HCEC 1CT (cell line): Measurements from ENCODE around the gene RNF138.
"Not testable (repeated sequence)": the region's sequence is repeated elsewhere in the genome, so short reads cannot be mapped to it uniquely, and the experiment has no call there.

Experiments
- DNase-seq: peaks from one replicate; pipeline ENCODE4 v3.0.0-alpha.2; 2017

Gene RNF138

DNA sequence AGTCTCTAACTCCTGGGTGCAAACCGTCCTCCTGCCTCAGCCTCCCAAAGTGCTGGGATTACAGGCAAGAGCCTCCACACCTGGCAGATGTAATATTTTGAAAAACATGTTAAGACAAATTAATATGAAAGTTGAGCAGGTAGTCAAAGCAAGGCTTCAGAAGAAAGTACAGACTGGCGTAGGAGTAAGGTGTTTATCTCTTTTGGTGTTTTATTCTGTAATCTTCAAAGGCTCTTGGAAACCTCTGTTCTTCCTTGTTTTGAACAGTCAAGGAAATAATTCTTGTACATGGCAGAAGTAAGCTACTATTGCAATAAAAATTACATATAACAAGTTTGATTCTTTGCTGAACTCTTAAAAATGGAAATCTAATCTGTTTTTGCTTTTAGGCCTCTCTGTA is 5.3 kb downstream of the RNF138 start:
- no peak for DNase-seq

DNA sequence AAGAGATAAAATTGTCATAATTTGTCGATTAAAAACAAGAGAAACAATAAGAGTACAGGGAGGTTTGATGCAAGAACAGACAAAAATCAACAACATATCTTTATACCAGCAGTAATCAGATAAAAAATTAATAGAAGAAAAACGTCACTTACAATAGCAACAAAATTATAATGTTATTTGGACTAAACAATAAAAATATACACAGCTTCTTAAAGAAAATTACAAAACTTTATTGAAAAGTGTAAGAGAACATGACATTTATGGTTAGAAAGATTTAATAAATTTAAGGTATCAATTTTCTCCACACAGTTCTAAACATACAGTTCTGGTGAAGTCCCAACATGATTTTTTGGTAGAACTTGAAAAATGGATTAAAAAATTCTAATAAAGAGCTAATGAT is 12.8 kb downstream of the RNF138 start:
- DNase-seq, result no peak

DNA sequence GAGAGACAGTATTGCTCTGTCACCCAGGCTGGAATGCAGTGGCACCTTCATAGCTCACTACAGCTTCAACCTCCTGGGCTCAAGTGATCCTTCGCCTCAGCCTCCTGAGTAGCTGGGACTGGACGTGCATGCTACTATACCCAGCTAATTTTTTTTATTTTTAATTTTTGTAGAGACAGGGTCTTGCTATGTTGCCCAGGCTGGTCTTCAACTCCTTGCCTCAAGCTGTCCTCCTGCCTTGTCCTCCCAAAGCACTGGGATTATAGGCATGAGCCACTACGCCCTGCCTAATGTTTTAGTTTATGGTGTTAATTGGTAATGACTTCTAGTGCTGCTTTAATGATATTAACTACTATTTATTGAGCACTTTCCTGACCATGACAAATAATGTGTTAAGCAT is 18.3 kb downstream of the RNF138 start:
- DNase-seq, result no peak

DNA sequence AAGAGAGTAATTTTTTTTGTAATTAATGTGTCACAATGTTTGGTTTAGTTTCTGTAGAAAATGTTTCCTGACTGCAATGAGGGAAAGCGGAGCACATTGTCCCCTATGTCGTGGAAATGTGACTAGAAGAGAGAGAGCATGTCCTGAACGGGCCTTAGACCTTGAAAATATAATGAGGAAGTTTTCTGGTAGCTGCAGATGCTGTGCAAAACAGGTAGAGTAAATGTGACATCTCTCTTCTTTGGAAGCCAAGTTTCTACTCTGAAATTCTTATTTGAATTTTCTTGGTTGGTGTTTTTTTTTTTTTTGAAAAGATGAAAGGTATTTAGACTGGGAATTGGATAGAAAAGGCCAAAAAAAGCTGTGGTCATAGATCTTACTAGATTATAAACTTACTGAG is 20.0 kb downstream of the RNF138 start:
- no peak for DNase-seq

DNA sequence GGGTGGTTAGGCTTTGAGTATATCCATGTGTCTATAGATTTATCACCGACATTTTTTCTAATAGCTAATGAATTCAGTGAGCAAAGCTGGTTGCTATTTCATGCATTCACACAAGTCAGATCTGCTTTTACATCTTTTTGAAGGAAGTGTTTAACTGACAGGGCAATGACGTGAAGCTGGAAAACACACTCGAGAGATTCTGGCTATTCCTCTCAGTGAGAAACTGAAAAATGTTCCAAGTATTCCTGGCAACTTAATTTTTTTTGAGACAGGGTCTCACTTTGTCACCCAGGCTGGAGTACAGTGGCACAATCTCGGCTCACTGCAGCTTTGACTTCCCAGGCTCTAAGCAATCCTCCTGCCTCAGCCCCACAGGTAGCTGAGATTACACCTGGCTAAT is 21.2 kb downstream of the RNF138 start:
- no peak for DNase-seq

DNA sequence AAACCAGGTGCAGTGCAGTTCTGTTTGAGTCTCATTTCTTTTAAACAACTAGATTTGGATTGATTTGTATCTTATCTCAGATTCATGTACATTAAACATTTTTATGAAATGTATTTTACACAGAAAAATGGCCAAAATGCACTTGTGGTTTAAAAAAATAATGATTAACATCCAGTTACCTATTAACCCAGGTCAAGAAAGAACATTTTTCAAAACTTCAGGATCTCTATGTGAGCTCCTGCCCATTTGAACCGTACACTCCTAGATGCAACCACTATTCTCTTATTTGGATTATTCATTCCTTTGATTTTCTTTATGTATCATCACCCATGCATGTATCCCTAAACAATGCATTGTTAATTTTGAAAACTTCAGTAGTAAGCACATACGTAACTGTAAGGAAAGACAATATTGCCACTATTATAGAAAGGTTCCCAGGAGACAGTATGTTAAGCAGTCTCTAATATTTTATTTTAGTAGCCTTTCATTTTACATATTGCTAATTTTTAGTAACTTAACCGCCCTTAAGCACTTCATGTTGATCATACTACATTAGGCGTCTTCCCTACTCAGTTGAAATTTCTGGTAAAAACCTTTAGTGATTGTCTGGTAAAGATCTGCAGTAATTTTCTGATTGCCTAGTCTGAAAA is 22.7 kb downstream of the RNF138 start:
- no peak for DNase-seq

DNA sequence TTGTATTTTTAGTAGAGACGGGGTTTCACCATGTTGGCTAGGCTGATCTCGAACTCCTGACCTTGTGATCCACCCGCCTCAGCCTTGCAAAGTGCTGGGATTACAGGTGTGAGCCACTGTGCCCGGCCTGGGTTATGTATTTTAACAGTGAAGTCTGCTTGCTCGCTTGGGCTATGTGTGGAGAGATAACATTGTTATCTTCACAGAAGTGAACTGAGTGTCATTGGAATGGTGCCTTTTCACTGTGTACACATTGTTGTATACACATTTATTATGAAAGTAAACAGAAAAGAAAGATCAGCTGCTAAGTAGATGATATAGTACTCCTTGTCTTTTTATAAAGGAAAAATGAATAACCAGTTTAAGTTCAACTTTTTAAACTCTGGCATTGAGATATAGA is 30.4 kb downstream of the RNF138 start:
- no peak for DNase-seq

DNA sequence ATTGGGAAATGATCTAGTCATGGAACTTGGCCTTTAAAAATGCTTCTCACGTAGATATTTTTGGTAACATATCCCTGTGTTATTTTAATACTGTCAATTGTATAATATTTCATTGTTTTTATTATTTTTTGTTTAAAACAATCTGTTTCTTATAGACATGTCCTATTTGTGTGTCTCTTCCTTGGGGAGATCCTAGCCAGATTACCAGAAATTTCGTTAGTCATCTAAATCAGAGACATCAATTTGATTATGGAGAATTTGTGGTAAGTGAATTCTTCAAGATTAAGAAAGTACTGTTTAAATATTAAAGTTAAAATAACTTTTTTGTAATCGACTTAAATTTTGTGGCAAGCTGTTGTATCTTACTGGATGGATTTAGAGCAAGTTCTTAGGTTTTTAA is 34.9 kb downstream of the RNF138 start:
- DNase-seq, result no peak

DNA sequence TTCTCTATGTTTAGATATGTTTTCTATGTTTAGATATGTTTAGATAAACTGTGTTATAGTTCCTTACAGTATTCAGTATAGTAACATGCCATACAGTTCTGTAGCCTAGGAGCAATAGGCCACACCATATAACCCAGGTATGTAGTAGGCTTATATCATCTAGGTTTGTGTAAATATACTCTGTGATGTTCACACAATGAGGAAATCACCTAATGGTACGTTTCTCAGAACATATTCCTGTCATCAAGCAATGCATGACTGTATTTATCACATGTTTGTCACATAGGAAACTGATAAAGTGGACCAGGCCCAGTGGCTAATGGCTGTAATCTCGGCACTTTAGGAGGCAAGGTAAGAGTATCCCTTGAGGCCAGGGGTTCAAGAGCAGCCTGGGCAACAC is 44.0 kb downstream of the RNF138 start:
- no peak for DNase-seq

DNA sequence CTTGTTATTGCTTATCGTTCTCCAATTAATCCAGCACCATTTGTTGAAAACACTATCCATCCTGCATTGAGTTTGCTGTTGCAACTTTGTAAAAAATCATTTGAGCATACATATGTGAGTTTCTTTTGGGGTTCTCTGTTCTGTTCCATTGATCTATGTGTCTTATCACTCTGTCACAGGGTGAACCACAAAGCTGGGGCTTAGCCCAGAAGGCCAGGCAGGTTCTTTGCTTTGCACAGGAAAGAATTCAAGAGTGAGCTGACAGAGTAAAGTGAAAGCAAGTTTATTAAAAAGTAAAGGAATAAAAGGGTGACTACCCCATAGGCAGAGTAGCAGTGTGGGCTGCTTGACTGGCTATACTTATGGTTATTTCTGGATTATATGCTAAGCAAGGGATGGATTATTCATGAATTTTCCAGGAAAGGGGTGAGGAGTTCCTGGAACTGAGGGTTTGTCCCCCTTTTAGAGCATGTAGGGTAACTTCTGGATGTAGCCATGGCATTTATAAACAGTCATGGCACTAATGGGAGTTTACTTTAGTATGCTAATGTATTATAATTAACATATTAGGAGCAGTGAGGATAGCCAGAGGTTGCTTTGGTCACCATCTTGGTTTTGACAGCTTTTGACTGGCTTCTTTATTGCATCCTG is 46.8 kb downstream of the RNF138 start:
- DNase-seq, result no peak

DNA sequence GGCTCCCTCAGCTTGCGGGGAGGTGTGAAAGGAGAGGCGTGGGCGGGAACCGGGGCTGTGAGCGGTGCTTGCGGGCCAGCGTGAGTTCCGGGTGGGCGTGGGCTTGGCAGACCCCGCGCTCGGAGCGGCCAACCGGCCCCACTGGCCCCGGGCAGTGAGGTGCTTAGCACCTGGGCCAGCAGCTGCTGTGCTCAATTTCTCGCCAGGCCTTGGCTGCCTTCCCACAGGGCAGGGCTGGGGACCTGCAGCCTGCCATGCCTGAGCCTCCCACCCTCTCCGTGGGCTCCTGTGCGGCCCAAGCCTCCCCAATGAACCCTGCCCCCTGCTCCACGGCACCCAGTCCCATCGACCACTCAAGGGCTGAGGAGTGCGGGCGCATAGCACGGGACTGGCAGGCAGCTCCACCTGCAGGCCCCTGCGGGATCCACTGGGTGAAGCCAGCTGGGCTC is 48.2 kb downstream of the RNF138 start:
- no peak for DNase-seq

DNA sequence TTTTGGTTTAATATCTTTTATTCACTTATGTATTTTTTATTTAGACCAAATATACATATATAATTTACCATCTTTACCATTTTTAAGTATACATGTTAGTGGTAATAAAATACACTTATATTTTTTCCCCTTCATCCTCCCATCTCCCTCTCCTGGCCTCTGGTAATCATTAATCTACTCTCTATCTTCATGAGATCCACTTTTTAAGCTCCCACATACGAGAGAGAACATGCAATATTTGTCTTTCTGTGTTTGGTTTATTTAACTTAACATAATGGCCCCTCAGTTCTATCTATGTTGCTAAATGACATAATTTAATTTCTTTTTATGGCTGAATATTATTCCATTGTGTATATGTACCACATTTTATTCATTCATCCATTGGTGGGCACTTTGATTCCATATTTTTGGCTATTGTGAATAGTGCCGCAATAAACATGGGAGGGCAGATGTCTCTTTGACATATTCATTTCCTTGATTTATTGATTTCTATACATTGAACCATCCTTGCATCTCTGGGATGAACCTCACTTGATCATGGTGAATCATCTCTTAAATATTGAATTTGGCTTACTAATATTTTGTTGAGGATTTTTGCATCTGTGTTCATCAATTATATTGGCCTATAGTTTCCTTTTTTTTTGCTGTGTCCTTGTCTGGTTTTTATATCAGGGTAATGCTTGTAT is 56.7 kb downstream of the RNF138 start:
- DNase-seq, result no peak

DNA sequence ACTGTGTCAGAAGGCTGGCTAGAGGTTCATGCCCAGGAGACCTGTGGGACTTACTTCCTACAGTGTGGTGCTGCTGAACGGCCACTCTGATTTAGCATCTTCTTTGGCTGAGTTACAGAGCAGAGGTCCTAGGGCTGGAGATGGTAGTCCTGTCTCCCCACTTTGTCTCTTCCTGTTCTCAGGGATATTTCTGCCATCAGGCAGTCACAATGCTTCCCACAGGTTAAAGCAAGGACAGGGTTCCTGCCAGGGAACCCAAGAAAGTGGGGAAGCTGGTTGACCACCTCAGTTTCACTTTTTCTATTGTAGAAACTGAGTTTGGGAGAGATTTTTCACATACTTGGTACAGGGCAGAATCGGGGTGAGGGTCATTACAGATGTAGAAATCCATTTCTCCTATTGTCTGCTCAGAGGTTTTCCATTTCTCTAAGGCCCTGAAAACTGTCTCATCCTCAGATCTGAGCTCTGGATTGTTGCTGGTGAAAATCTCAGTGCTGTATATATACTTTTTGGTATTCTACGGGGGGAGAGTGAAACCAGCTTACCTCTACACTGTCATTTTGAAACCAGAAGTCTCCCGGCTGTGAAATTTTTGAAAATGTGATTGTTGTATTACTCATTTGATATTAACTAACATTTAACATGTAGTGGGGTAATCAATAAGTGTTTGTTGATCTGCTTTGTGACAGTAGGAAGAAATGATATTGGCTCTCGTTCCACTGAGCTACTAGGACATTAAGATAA is 61.2 kb downstream of the RNF138 start:
- DNase-seq, result no peak

DNA sequence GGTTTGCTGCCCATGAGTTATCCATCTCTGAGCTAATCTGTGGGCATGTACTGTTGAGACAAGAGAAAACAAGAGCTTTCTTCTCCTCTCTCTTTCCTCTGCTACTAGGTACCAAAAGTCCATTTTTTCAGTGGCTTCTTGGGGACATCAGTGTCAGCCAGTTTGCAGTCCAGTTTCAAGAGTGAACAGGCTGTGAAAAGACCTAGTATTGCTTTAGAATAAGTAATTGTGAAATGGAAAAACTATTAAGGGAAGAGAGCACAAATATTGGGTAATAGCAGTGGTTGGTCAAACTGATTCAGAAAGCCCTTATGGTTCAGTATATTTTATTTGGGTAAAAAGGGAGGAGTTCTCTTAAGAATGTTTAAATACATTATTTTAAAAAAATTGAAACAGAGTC is 65.2 kb downstream of the RNF138 start:
- no peak for DNase-seq

DNA sequence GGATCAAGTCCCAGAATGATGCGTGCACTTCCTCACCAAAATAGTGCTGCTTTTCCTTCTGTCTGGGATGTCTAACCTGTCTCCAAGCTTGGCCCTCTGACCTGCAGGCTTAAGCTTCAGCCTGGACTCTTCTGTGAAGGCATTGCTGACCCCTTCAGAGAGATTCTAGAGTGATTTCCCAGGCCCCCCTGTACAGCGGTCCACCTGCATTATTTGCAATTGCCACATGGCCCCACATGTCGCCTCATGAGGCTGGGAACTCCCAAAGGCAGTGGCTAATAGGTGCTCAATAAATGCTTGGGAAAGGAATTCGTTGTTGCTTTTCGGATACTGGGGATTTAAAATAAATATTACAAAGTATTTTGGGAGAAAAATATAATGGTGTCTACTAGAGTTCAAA is 65.9 kb downstream of the RNF138 start:
- DNase-seq, result no peak

DNA sequence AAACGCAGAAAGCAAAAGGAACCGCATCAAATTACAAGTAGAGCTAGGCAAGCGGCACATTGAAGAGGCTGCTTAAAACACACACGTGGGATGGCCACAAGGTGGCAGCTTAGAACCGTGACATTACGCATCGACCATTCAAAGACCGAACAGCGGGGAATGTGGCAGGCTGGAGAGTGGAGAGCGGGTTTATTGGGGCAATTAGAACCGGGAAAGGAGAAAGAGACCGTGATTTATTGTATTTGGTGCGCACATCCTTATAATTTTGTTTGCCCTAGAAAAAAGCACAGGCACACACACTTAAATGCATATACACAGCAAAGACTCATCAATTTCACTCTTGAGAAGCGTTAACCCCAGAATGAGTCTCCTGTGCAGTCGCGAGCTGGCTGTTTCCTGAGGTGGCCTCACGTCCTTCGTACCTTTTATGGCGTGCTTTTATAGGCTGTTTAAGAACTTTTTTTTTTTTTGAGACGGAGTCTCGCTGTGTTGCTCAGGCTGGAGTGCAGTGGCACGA is 66.5 kb downstream of the RNF138 start:
- DNase-seq, result peak; percentile 80

DNA sequence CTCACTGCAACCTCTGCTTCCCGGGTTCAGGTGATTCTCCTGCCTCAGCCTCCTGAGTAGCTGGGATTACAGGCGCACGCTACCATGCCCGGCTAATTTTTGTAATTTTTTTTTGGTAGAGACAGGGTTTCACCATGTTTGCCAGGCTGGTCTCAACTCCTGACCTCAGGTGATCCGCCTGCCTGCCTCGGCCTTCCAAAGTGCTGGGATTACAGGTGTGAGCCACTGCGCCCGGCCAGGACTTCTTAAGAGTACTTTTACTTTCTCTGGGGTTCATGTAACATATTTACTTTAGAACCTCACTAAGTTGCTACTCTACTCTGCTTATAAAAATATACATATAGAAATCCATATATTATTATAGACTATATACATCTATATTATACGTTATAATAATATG is 67.0 kb downstream of the RNF138 start:
- not testable (repeated sequence) for DNase-seq

DNA sequence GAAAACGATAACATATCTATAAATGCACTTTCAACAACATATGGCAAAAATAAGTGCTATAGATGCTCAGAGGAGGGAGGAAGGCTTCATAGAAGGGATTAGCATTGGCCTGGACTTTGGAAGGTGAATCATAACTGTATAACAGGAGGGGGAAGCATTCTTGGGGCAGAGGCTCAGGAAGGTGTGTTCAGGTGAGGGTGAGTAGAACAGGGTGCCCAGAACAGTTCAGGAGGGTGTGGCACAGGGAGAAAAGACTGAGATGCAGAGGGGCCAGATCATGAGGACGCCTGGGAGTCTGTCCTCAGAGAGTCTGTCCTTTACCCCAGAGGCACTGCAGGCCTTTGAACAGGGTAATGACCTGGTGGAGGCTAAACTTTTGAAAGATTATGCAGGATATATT is 68.9 kb downstream of the RNF138 start:
- DNase-seq, result no peak

DNA sequence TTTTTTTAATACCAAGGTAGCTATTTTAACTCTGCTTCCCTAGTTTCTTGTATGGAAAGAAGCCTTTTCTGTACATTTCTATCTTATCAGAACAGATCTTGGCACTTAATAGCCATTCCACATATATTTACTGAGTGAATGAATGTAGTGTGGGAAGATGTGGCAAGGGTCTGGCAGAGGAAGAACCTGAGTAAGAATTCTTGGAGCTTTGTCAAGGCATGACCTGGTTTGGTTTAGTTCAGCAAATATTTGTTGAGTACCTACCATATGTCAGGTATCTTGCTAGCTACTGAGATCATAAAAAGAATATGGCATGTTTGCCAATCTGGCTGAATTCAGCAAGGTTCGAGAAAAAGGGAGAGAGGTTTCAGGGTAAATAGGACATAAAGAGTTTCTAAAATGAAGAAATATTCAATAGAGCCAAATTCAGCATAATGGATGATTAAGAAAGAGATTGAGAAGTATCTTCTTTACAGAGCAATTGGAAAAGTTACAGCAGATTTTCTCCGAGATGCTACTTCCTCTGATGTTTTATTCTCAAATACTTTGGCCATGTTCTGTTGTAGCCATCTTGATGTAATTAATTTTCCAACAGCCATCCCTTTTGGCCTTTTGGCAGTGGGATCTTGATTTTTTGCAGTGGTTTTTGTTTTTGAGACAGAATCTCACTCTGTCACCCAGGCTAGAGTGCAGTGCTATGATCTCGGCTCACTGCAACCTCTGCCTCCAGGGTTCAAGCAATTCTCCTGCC is 76.5 kb downstream of the RNF138 start:
- no peak for DNase-seq

DNA sequence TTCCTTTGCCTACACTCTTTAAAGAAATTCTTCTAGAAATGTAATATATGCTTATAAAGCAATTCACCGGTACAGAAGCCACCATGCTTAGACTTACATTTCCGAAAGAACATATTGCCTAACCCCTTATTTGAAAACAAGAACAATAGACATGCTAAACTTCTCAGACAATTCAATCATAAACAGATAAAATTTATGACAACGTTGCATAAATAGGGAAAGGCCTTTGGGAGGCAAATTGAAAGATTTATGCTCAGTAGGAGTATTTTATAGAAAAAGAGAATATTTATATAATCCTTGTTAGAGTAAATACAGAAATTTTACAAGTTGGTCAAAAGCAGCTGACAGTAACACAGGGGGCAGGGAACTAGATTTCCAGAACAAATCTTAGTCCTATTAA is 82.0 kb downstream of the RNF138 start:
- no peak for DNase-seq

DNA sequence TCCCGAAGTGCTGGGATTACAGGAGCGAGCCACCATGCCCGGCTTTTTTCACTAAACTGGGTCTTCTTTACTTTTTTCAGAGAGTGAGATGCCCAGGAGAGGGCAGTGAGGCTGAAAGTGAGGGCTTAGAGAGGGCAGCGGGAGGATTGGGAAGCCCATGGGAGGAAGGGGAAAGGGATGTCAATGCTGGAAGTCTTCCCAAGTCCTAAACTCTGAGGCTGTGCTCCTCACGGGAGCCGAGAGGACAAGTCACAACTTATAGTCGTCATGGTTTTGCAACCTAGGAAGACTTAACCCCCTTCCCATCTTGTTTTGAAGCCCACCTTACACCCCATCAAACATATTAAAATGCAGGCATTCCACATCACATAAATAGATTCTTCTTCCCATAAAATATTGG is 83.0 kb downstream of the RNF138 start:
- DNase-seq, result no peak

DNA sequence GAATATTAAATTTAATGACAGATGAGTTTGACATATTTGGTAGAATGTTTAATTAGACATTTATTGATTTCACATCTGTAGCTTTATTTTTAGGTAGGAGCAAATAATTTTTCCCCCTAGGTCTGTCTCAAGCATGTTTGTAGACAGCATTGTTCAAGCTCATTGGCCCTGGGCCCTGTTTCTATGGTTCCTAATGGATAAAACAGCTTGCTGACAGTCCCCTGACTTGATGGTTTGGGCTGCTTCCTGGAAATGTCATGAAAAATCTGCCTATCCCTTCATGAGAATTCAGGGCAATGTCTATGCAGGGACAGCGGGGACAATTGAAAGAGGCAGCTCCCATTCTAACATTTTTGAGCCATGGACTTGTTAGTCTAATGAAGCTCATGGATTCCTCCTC is 83.6 kb downstream of the RNF138 start:
- no peak for DNase-seq

DNA sequence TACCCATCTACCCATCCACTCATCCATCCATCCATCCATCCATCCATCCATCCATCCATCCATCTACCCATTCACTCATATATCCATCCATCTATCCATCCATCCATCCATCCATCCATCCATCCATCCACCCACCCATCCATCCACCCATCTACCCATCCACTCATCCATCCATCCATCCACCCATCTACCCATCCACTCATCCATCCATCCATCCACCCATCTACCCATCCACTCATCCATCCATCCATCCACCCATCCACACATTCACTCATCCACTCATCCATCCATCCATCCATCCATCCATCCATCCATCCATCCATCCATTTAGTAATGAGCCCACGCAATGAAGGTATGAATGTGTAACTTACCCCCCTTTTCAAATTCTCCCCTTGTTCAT is 85.1 kb downstream of the RNF138 start:
- not testable (repeated sequence) for DNase-seq
